Endothelial cell of umbilical vein (primary cell): ENCODE results near the gene TMEM109. TPM values are rescaled to one million over a fixed set of nuclear protein-coding genes. Genes with fewer than 3 reads are reported as not detected.

ENCODE experiments used
- BruUV-seq: library from RNA; stranded (reverse); fragments of 400-500 nt; replicated peaks from 2 replicates; lab custom pipeline; 2021; lab: Mats Ljungman, UMichigan
- CTCF ChIA-PET: fragments of 300-600, 350-600 bp; sonication (Branson Sonifier 250); formaldehyde crosslinking; loops from one replicate; lab custom pipeline; 2021; ENCODE audit warnings: antibody characterized with exemption, inconsistent platforms; lab: Charles Lee
- POLR2A ChIA-PET: fragments of 300-600, 350-600 bp; sonication (Branson Sonifier 250); formaldehyde crosslinking; loops from one replicate; lab custom pipeline; 2021; ENCODE audit warnings: antibody characterized with exemption, inconsistent platforms; lab: Charles Lee
- DNase-seq: peaks from one replicate; pipeline ENCODE4 v3.0.0-alpha.2; 2011; ENCODE audit warnings: low read depth, low spot score
- FAIRE-seq: peaks from 2 replicates; lab custom pipeline; 2011; peaks lifted over from hg19 to GRCh38; lab: Jason Lieb, UNC
- H2AFZ ChIP-seq: 2 replicates; pipeline ENCODE4 v1.6.0; 2012; ENCODE audit warnings: low read depth, low read length, control low read depth, inconsistent platforms
- H3K27ac ChIP-seq: 2 replicates; pipeline ENCODE4 v1.5.1; 2011; ENCODE audit warnings: low read depth, mild to moderate bottlenecking, control low read depth, low read length, moderate library complexity; ENCODE audit not compliant: insufficient read depth
- H3K27me3 ChIP-seq, 2 experiments: 2 replicates each; pipeline versions ENCODE4 v1.6.0 to v1.6.1; 2011; ENCODE audit warnings: low read length in 2 of 2, mixed read lengths in 1 of 2; ENCODE audit not compliant: control insufficient read depth in 2 of 2, insufficient read depth in 2 of 2
- H3K36me3 ChIP-seq, 2 experiments: 2 replicates in 1 of 2; 3 replicates in 1 of 2; pipeline ENCODE4 v1.5.1; 2011; ENCODE audit warnings: low read length in 2 of 2, mild to moderate bottlenecking in 1 of 2, moderate library complexity in 1 of 2; ENCODE audit not compliant: control insufficient read depth in 2 of 2, insufficient read depth in 2 of 2; ENCODE audit errors: extremely low read depth in 1 of 2
- H3K4me1 ChIP-seq: 3 replicates; pipeline ENCODE4 v1.5.1; 2011; ENCODE audit warnings: mild to moderate bottlenecking, low read length; ENCODE audit not compliant: control insufficient read depth, insufficient read depth; ENCODE audit errors: extremely low read depth
- H3K4me2 ChIP-seq: 2 replicates; pipeline ENCODE4 v1.6.1; 2011; ENCODE audit warnings: low read length, control low read depth, mixed read lengths; ENCODE audit not compliant: insufficient read depth
- H3K4me3 ChIP-seq, 3 experiments: fragments of 200-600 bp in 1 of 3; sonication (generic), shearing (Covaris generic) in 1 of 3; replicated peaks in 1 of 3; 2 replicates each; pipeline ENCODE4 v1.5.1; 2011 to 2016; ENCODE audit warnings: control low read depth in 3 of 3, low read length in 3 of 3, mild to moderate bottlenecking in 2 of 3, inconsistent platforms in 1 of 3, low read depth in 1 of 3, moderate library complexity in 1 of 3; ENCODE audit not compliant: insufficient read depth in 1 of 3
- H3K79me2 ChIP-seq: 2 replicates; pipeline ENCODE4 v1.6.0; 2012; ENCODE audit warnings: low read length, inconsistent platforms; ENCODE audit not compliant: control insufficient read depth, insufficient read depth
- H3K9ac ChIP-seq: replicated peaks from 2 replicates; pipeline ENCODE3; 2011; ENCODE audit warnings: low read length, control low read depth; ENCODE audit not compliant: insufficient read depth; ENCODE audit errors: extremely low read depth
- H3K9me1 ChIP-seq: replicated peaks from 3 replicates; pipeline ENCODE4 v1.6.0; 2011; ENCODE audit warnings: mild to moderate bottlenecking, low read length; ENCODE audit not compliant: control insufficient read depth, insufficient read depth; ENCODE audit errors: extremely low read depth
- H3K9me3 ChIP-seq: replicated peaks from 2 replicates; pipeline ENCODE4 v1.5.1; 2012; ENCODE audit warnings: low read length, inconsistent platforms; ENCODE audit not compliant: control insufficient read depth, insufficient read depth
- H4K20me1 ChIP-seq: replicated peaks from 2 replicates; pipeline ENCODE3; 2011; ENCODE audit warnings: mild to moderate bottlenecking, low read length; ENCODE audit not compliant: control insufficient read depth, insufficient read depth; ENCODE audit errors: extremely low read depth
- EZH2 ChIP-seq: IDR thresholded peaks from 2 replicates; pipeline ENCODE4 v1.6.1; 2012; ENCODE audit warnings: borderline replicate concordance, low read depth, mild to moderate bottlenecking, moderate library complexity, low read length, inconsistent platforms; ENCODE audit not compliant: severe bottlenecking
- FOS ChIP-seq: IDR thresholded peaks from 2 replicates; pipeline ENCODE4 v1.6.1; 2011; ENCODE audit warnings: mild to moderate bottlenecking, low read length, moderate library complexity, borderline replicate concordance; ENCODE audit not compliant: insufficient read depth
- GATA2 ChIP-seq: IDR thresholded peaks from 2 replicates; pipeline ENCODE4 v1.7.0; 2011; ENCODE audit warnings: low read depth, mild to moderate bottlenecking, moderate library complexity, mixed read lengths, low read length; ENCODE audit not compliant: insufficient read length, insufficient read depth
- JUN ChIP-seq: IDR thresholded peaks from 2 replicates; pipeline ENCODE4 v1.6.1; 2011; ENCODE audit warnings: borderline replicate concordance, low read depth; ENCODE audit not compliant: insufficient read length, insufficient read depth
- MYC ChIP-seq: IDR thresholded peaks from one replicate; pipeline ENCODE4 v1.6.1; 2011; ENCODE audit warnings: mild to moderate bottlenecking, low read depth, low read length
- POLR2A ChIP-seq: IDR thresholded peaks from 2 replicates; pipeline ENCODE4 v1.6.1; 2012; ENCODE audit warnings: low read depth, mild to moderate bottlenecking, control low read depth, low read length
- POLR2AphosphoS5 ChIP-seq: IDR thresholded peaks from 2 replicates; pipeline ENCODE4 v1.6.1; 2012; ENCODE audit warnings: low read depth, mild to moderate bottlenecking, control low read depth, low read length, moderate library complexity; ENCODE audit not compliant: insufficient read depth
- dilution Hi-C: fragments of 300-500 bp; cut with MboI; formaldehyde crosslinking; loops from one replicate; pipeline ENCODE4 v1.15.0; 2019; ENCODE audit warnings: low sequenced_read_pairs; ENCODE audit not compliant: extremely low pct_ligation_motif_present
- intact Hi-C: fragments of 100-400 bp; cut with micrococcal nuclease; formaldehyde crosslinking; loops from one replicate; pipeline ENCODE4 v1.10.0; 2022
- polyA plus RNA-seq, 4 experiments: library from polyadenylated mRNA; depleted of rRNA in 3 of 4; stranded (reverse) in 3 of 4; unstranded in 1 of 4; fragments of >200 nt; gene quantifications; 2 replicates each; pipeline versions ENCODE4 v1.2.1 to v1.2.3, GENCODE V29; 2011 to 2012; ENCODE audit warnings: missing spikeins in 1 of 4
- total RNA-seq: library from RNA; stranded (reverse); gene quantifications from 2 replicates; pipeline ENCODE4 v1.2.3, GENCODE V29; 2021
- TF ChIP-seq, protein P1 (sequence below): IDR thresholded peaks from 2 replicates; pipeline ENCODE4 v1.6.1; 2011; ENCODE audit not compliant: insufficient read depth, insufficient read length
- TF ChIP-seq, protein P2 (sequence below), 2 donors: IDR thresholded peaks; 1 replicate in 1 of 2; 2 replicates in 1 of 2; pipeline ENCODE4 v1.5.1; 2011; ENCODE audit warnings: low read length in 2 of 2, mild to moderate bottlenecking in 2 of 2, moderate library complexity in 2 of 2, control low read depth in 1 of 2, inconsistent platforms in 1 of 2, low read depth in 1 of 2; ENCODE audit not compliant: insufficient read depth in 1 of 2; ENCODE audit errors: extremely low read depth in 1 of 2

The TMEM109 gene
- total and polyA plus RNA-seq, 2 donors (not counting 3 experiments of a cell fraction or from before 2014, with no cell fraction given) = 143 to 192 TPM

DNA sequence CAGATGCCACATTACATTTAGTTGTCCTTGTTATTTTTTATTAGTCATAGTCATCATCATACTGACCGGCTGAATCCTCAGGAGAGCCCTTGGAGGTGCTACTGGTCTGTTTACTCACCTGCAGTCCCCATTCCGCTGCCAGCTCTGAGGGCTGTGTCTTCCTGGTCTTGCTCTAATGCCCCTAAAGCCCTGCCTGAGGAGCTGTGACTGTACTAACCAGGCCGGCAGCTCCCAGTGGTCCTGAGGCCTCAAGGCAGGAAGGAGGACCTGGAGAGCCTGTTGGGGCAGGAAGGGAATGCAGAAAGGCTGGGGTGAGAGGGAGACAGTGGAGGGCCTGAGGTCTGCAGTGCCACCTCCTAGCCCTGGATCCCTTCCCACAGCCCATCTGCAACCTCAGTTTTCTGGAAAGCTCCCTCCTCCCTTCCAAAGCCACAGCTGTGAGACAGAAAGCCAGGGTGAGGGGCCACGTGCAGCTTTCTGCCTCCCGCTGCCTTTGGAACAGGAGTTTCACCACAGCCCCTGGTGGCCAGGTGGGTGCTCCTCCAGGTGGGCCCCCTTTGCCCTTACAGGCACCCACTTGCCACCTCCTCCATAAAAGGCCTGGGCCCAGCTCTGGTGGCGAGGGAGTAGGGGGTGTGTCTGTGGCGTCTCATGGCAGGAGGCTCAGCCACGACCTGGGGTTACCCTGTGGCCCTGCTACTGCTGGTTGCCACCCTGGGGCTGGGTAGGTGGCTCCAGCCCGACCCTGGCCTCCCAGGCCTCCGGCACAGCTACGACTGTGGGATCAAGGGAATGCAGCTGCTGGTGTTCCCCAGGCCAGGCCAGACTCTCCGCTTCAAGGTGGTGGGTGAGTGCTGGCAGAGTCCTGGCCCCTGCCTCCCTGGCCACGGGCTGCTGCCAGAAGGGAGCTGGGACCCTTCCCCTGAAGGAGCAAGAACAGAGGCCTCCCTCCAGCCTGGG, 46.8 kb upstream of the TMEM109 start, which contains the start of gene ZP1:
ZP1 (plus strand) TSS at position 632 of the 960 bp plus-strand sequence; CDS start at position 652, 20 bp downstream.
- Histone ChIP-seq H3K4me2 (no peak within 1 kb of the TSS), H4K20me1 (no peaks in the 10 kb centered on the region), H3K9me1 (no peaks in the 10 kb centered on the region), H3K9me3 (no peaks in the 10 kb centered on the region), H2AFZ (no peak within 1 kb of the TSS), H3K4me3 (no peak within 1 kb of the TSS), H3K27ac (no peak within 1 kb of the TSS), H3K9ac (no peak within 1 kb of the TSS), H3K79me2 (no peaks in the 10 kb centered on the region), H3K27me3 (no peaks in the 10 kb centered on the region), H3K4me1 (no peaks in the 10 kb centered on the region), H3K36me3 (no peaks in the 10 kb centered on the region)
- dilution Hi-C loops = no loop called here
- no peak for FAIRE-seq
- ChIA-PET CTCF (interaction anchor here (1.2 to 2.2 kb wide), 6 partner anchors 12 to 36 kb away, joined by 3 to 11 read pairs (median 6); partner anchors contain the start of gene PTGDR2), POLR2A (no interaction called here)
- no TSS peak for BruUV-seq
- TF ChIP-seq FOS (no peak), GATA2 (no peak), POLR2AphosphoS5 (no peak), MYC (no peak), POLR2A (no peak), JUN (no peak), EZH2 (no peak)
- TF ChIP-seq, protein P1, sequence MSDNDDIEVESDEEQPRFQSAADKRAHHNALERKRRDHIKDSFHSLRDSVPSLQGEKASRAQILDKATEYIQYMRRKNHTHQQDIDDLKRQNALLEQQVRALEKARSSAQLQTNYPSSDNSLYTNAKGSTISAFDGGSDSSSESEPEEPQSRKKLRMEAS = no peak
- TF ChIP-seq, protein P2, sequence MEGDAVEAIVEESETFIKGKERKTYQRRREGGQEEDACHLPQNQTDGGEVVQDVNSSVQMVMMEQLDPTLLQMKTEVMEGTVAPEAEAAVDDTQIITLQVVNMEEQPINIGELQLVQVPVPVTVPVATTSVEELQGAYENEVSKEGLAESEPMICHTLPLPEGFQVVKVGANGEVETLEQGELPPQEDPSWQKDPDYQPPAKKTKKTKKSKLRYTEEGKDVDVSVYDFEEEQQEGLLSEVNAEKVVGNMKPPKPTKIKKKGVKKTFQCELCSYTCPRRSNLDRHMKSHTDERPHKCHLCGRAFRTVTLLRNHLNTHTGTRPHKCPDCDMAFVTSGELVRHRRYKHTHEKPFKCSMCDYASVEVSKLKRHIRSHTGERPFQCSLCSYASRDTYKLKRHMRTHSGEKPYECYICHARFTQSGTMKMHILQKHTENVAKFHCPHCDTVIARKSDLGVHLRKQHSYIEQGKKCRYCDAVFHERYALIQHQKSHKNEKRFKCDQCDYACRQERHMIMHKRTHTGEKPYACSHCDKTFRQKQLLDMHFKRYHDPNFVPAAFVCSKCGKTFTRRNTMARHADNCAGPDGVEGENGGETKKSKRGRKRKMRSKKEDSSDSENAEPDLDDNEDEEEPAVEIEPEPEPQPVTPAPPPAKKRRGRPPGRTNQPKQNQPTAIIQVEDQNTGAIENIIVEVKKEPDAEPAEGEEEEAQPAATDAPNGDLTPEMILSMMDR (IDR thresholded peaks at IDR 0.05; ENCODE audit: extremely low read depth in 1 of 2, insufficient read depth in 1 of 2, low read depth in 1 of 2, low read length in 2 of 2) = no peak
- intact Hi-C loops = no loop called here
- no peak for DNase-seq
